Progenitor cell of endocrine pancreas (in vitro differentiated cells): ENCODE results near the gene CSMD2. TPM values are rescaled to one million over a fixed set of nuclear protein-coding genes. Genes with fewer than 3 reads are reported as not detected.
"Not testable (repeated sequence)": the region's sequence is repeated elsewhere in the genome, so short reads cannot be mapped to it uniquely, and the experiment has no call there.

Experiments used
- DNase-seq: peaks from one replicate; pipeline ENCODE4 v3.0.0; 2021; ENCODE audit warnings: low spot score; ENCODE audit not compliant: unreplicated experiment
- H3K27ac Mint-ChIP-seq: 2 replicates; pipeline ENCODE4 v1.8.0; 2021; ENCODE audit warnings: mild to moderate bottlenecking, moderate library complexity, mixed read lengths
- H3K27me3 Mint-ChIP-seq: 2 replicates; pipeline ENCODE4 v1.8.0; 2021; ENCODE audit warnings: mixed read lengths
- H3K36me3 Mint-ChIP-seq: 2 replicates; pipeline ENCODE4 v1.8.0; 2022; ENCODE audit warnings: mixed read lengths; ENCODE audit not compliant: insufficient read depth
- H3K4me1 Mint-ChIP-seq: 2 replicates; pipeline ENCODE4 v1.8.0; 2021; ENCODE audit warnings: low read depth, mixed read lengths
- H3K4me3 Mint-ChIP-seq: 2 replicates; pipeline ENCODE4 v1.8.0; 2021; ENCODE audit warnings: low read depth, mild to moderate bottlenecking, moderate library complexity, mixed read lengths
- H3K9me3 Mint-ChIP-seq: 2 replicates; pipeline ENCODE4 v1.8.0; 2021; ENCODE audit warnings: low read depth, mixed read lengths
- CTCF ChIP-seq: fragments of 200-600 bp; sonication (generic); IDR thresholded peaks from one replicate; pipeline ENCODE4 v1.5.0; 2021; ENCODE audit warnings: antibody characterized with exemption, mild to moderate bottlenecking; ENCODE audit not compliant: unreplicated experiment
- total RNA-seq: library from RNA; stranded (reverse); gene quantifications from 2 replicates; pipeline ENCODE4 v1.2.1, GENCODE V29; 2021

CSMD2 gene
- total RNA-seq, 1 donor from 2014 or later = 0.38 TPM

GRCh38 chr1:33516428-33516827 lies 648.6 kb downstream of the CSMD2 start:
- no peak overlapping the region for H3K27ac Mint-ChIP-seq
- DNase-seq = no peak

GRCh38 chr1:33515607-33516006 lies 649.4 kb downstream of the CSMD2 start:
- DNase-seq = no peak
- H3K4me3 Mint-ChIP-seq = no peak overlapping the region
- TF ChIP-seq CTCF = no peak
- H3K9me3 Mint-ChIP-seq = peaks cover 8% of the 10 kb centered on the region
- no peaks in the 10 kb centered on the region for H3K4me1 Mint-ChIP-seq
- H3K27ac Mint-ChIP-seq = no peak overlapping the region
- peaks cover 2% of the 10 kb centered on the region for H3K27me3 Mint-ChIP-seq
- no peaks in the 10 kb centered on the region for H3K36me3 Mint-ChIP-seq

More at GRCh38 chr1:33516428-33516827, 648.6 kb downstream of the CSMD2 start:
- no peaks in the 10 kb centered on the region for H3K36me3 Mint-ChIP-seq
- no peaks in the 10 kb centered on the region for H3K4me1 Mint-ChIP-seq
- H3K27me3 Mint-ChIP-seq = peaks cover 2% of the 10 kb centered on the region
- peaks cover 8% of the 10 kb centered on the region for H3K9me3 Mint-ChIP-seq
- TF ChIP-seq CTCF = no peak
- no peak overlapping the region for H3K4me3 Mint-ChIP-seq

- peaks cover 2% of the 10 kb centered on the region for H3K27me3 Mint-ChIP-seq
- H3K9me3 Mint-ChIP-seq = peaks cover 8% of the 10 kb centered on the region
- H3K4me3 Mint-ChIP-seq = no peak overlapping the region
- DNase-seq = no peak
- no peak overlapping the region for H3K27ac Mint-ChIP-seq
- no peak for TF ChIP-seq CTCF
- H3K36me3 Mint-ChIP-seq = no peaks in the 10 kb centered on the region
- H3K4me1 Mint-ChIP-seq = no peaks in the 10 kb centered on the region
These were observed 649.9 kb downstream of the CSMD2 start for GRCh38 chr1:33515112-33515511.

GRCh38 chr1:33512226-33513011 lies 652.6 kb downstream of the CSMD2 start:
- DNase-seq = no peak
- H3K27ac Mint-ChIP-seq = no peak overlapping the region
- H3K4me1 Mint-ChIP-seq = no peaks in the 10 kb centered on the region
- H3K27me3 Mint-ChIP-seq = peaks cover 2% of the 10 kb centered on the region
- TF ChIP-seq CTCF = no peak
- H3K36me3 Mint-ChIP-seq = no peaks in the 10 kb centered on the region
- peaks cover 12% of the 10 kb centered on the region for H3K9me3 Mint-ChIP-seq
- no peak overlapping the region for H3K4me3 Mint-ChIP-seq

- H3K4me1 Mint-ChIP-seq, H3K27me3 Mint-ChIP-seq, H3K4me3 Mint-ChIP-seq, H3K36me3 Mint-ChIP-seq, DNase-seq, H3K27ac Mint-ChIP-seq: not testable (repeated sequence)
- H3K9me3 Mint-ChIP-seq = peaks cover 15% of the 10 kb centered on the region
These were observed 655.8 kb downstream of the CSMD2 start for GRCh38 chr1:33509276-33509675.

- Mint-ChIP-seq H3K36me3 (no peaks in the 10 kb centered on the region), H3K27ac (no peak overlapping the region), H3K27me3 (no peaks in the 10 kb centered on the region), H3K9me3 (peaks cover 10% of the 10 kb centered on the region), H3K4me3 (no peak overlapping the region), H3K4me1 (no peaks in the 10 kb centered on the region)
- no peak for DNase-seq
- TF ChIP-seq CTCF = no peak
These were observed 656.9 kb downstream of the CSMD2 start for GRCh38 chr1:33508151-33508550.
